K562 (cell line): ENCODE data around the gene LIMS2. TPM values are rescaled to one million over a fixed set of nuclear protein-coding genes. Genes with fewer than 3 reads are reported as not detected.

Experiments used
- ATAC-seq: fragments of 200-7000 bp; cut with Tn5 transposase; 3 replicates; pipeline ENCODE4 v1.9.1; 2020; ENCODE audit warnings: moderate library complexity
- BruUV-seq: library from RNA; stranded (reverse); fragments of 400-500 nt; replicated peaks from 2 replicates; lab custom pipeline; 2021; lab: Mats Ljungman, UMichigan
- CTCF ChIA-PET: fragments of 300-600 bp; formaldehyde crosslinking; extraction: SDS; loops from one replicate; lab custom pipeline; 2021; ENCODE audit warnings: low intra/inter-chr PET ratio; lab: Yijun Ruan, JAX
- POLR2A ChIA-PET: fragments of 300-600, 350-650 bp; sonication (Branson Sonifier 250); formaldehyde crosslinking; extraction: SDS; loops from one replicate; lab custom pipeline; 2021; ENCODE audit warnings: antibody characterized with exemption, inconsistent platforms; lab: Yijun Ruan, JAX
- DNase-seq, 4 experiments: peaks; one replicate each; pipeline versions ENCODE4 v3.0.0 to v3.0.0-alpha.2; 2011 to 2018; ENCODE audit warnings: low spot score in 3 of 4, mixed read lengths in 3 of 4; ENCODE audit errors: extremely low read depth in 1 of 4
- FAIRE-seq: peaks from 2 replicates; lab custom pipeline; 2011; peaks lifted over from hg19 to GRCh38; lab: Jason Lieb, UNC
- H2AFZ ChIP-seq: 2 replicates; pipeline ENCODE4 v1.6.0; 2011; ENCODE audit warnings: low read depth, low read length, control low read depth, inconsistent platforms
- H3K27ac ChIP-seq: fragments of 200-600 bp; 3 replicates; pipeline ENCODE4 v1.8.0; 2011; ENCODE audit warnings: low read depth, mild to moderate bottlenecking, control low read depth, inconsistent platforms, low read length, moderate library complexity, mixed read lengths; ENCODE audit errors: extremely low read depth
- H3K27me3 ChIP-seq, 2 experiments: fragments of 300-600 bp in 1 of 2; 2 replicates in 1 of 2; 3 replicates in 1 of 2; pipeline versions ENCODE4 v1.6.0 to v1.8.0; 2011; ENCODE audit warnings: inconsistent platforms in 2 of 2, low read length in 2 of 2, mild to moderate bottlenecking in 1 of 2, mixed read lengths in 1 of 2, moderate library complexity in 1 of 2; ENCODE audit not compliant: control insufficient read depth in 2 of 2, insufficient read depth in 2 of 2
- H3K36me3 ChIP-seq: fragments of 300-600 bp; 3 replicates; pipeline ENCODE4 v1.8.0; 2011; ENCODE audit warnings: mild to moderate bottlenecking, low read length, inconsistent platforms; ENCODE audit not compliant: control insufficient read depth, insufficient read depth
- H3K4me1 ChIP-seq, 2 experiments: fragments of 200-600 bp in 1 of 2; replicated peaks in 1 of 2; 2 replicates in 1 of 2; 3 replicates in 1 of 2; pipeline versions ENCODE4 v1.5.1 to v1.8.0; 2011; ENCODE audit warnings: inconsistent platforms in 2 of 2, low read length in 2 of 2, mild to moderate bottlenecking in 1 of 2, mixed read lengths in 1 of 2, moderate library complexity in 1 of 2; ENCODE audit not compliant: control insufficient read depth in 2 of 2, insufficient read depth in 2 of 2
- H3K4me2 ChIP-seq: 2 replicates; pipeline ENCODE4 v1.6.1; 2011; ENCODE audit warnings: low read length, control low read depth, inconsistent platforms, mixed read lengths; ENCODE audit not compliant: insufficient read depth
- H3K4me3 ChIP-seq: fragments of 200-600 bp; sonication (generic), shearing (Covaris generic); 2 replicates; pipeline ENCODE4 v1.5.1; 2016; ENCODE audit warnings: control low read depth, inconsistent platforms
- H3K79me2 ChIP-seq: fragments of 200-600 bp; 3 replicates; pipeline ENCODE4 v1.8.0; 2011; ENCODE audit warnings: low read length, inconsistent platforms; ENCODE audit not compliant: control insufficient read depth, insufficient read depth
- H3K9ac ChIP-seq, 2 experiments: 2 replicates each; pipeline versions ENCODE4 v1.6.0 to v1.6.1; 2011; ENCODE audit warnings: low read depth in 2 of 2, low read length in 2 of 2, control low read depth in 1 of 2, inconsistent platforms in 1 of 2, mild to moderate bottlenecking in 1 of 2, mixed read lengths in 1 of 2; ENCODE audit not compliant: insufficient read depth in 1 of 2
- H3K9me1 ChIP-seq: one replicate; pipeline ENCODE4 v1.6.0; 2011; ENCODE audit warnings: inconsistent platforms, mild to moderate bottlenecking, low read length, moderate library complexity; ENCODE audit not compliant: control insufficient read depth, insufficient read depth
- H3K9me3 ChIP-seq: replicated peaks from 2 replicates; pipeline ENCODE4 v1.5.1; 2011; ENCODE audit warnings: low read depth, low read length, inconsistent platforms; ENCODE audit not compliant: control insufficient read depth, insufficient read depth
- H4K20me1 ChIP-seq: replicated peaks from 2 replicates; pipeline ENCODE4 v1.6.1; 2011; ENCODE audit warnings: low read length, inconsistent platforms, mixed read lengths; ENCODE audit not compliant: control insufficient read depth, insufficient read depth
- CBFA2T2 ChIP-seq: fragments of 450-650 bp; conservative IDR thresholded peaks from 2 replicates; pipeline ENCODE4 v1.6.1; 2017; ENCODE audit warnings: mild to moderate bottlenecking
- CBFA2T3 ChIP-seq: fragments of 450-650 bp; IDR thresholded peaks from 2 replicates; pipeline ENCODE4 v1.6.1; 2017
- MCM2 ChIP-seq: fragments of 450-650 bp; IDR thresholded peaks from 2 replicates; pipeline ENCODE4 v1.6.1; 2017; ENCODE audit warnings: low read depth, mild to moderate bottlenecking
- RAD21 ChIP-seq, 2 experiments: fragments of 250-450 bp in 1 of 2; fragments of 450-650 bp in 1 of 2; sonication (Bioruptor Pico) in 1 of 2; formaldehyde crosslinking in 1 of 2; IDR thresholded peaks in 1 of 2; conservative IDR thresholded peaks in 1 of 2; 2 replicates each; pipeline versions ENCODE4 v1.4.0 to v1.8.0; 2020 to 2022; ENCODE audit warnings: mild to moderate bottlenecking in 2 of 2, moderate library complexity in 1 of 2
- WGBS: fragments of 100-300 bp; shearing (Covaris generic); methylation state at CpG from one replicate; pipeline ENCODE4 v1.1.6; 2016; ENCODE audit warnings: low coverage, mixed read lengths; ENCODE audit not compliant: insufficient coverage; ENCODE audit errors: missing lambda C conversion rate; 5-methylcytosine and 5-hydroxymethylcytosine counted together
- in situ Hi-C: fragments of 300-500 bp; cut with MboI; formaldehyde crosslinking; loops from 4 replicates; pipeline ENCODE4 v1.15.0; 2018; ENCODE audit warnings: inconsistent platforms, mixed read lengths
- intact Hi-C: fragments of 100-400 bp; cut with micrococcal nuclease; formaldehyde crosslinking; loops from 2 replicates; pipeline ENCODE4 v1.14.2; 2022
- polyA plus RNA-seq, 8 experiments: library from polyadenylated mRNA; depleted of rRNA in 4 of 8; stranded (reverse) in 5 of 8; unstranded in 3 of 8; fragments of >200 nt; fragmentation: Nextera tagmentation in 2 of 8; fragmentation: Illumina TruSeq in 1 of 8; extraction: Ambion mirVana in 2 of 8; extraction: Trizol in 1 of 8; gene quantifications; 2 replicates each; pipeline versions ENCODE4 v1.2.1 to v1.2.3, GENCODE V29; 2011 to 2014; ENCODE audit warnings: inconsistent platforms in 1 of 8, missing spikeins in 1 of 8
- total RNA-seq, 7 experiments: library from RNA; depleted of rRNA in 6 of 7; stranded (reverse); fragments of >200 nt in 6 of 7; fragmentation: Illumina TruSeq in 2 of 7; extraction: Trizol in 2 of 7; gene quantifications; 2 replicates each; pipeline versions ENCODE4 v1.2.1 to v1.2.3, GENCODE V29; 2011 to 2021; ENCODE audit warnings: low replicate concordance in 1 of 7
- TF ChIP-seq, protein P1 (sequence below): sonication (generic); formaldehyde crosslinking; IDR thresholded peaks from 2 replicates; pipeline ENCODE4 v1.8.0; 2023; ENCODE audit warnings: missing genetic modification reagents, mild to moderate bottlenecking, borderline replicate concordance
- TF ChIP-seq, protein P2 (sequence below), 3 experiments: IDR thresholded peaks in 2 of 3; conservative IDR thresholded peaks in 1 of 3; 2 replicates each; pipeline ENCODE4 v1.5.1; 2011 to 2012; ENCODE audit warnings: low read length in 3 of 3, mild to moderate bottlenecking in 3 of 3, control low read depth in 2 of 3, improper control_type of control experiment in 1 of 3, inconsistent platforms in 1 of 3, low read depth in 1 of 3, mixed read lengths in 1 of 3, moderate library complexity in 1 of 3; ENCODE audit not compliant: insufficient read depth in 2 of 3

Gene LIMS2
- total and polyA plus RNA-seq, 9 of the 15 experiments (the other 6 are each of a cell fraction or from before 2014, with no cell fraction given), result 0.04 to 0.22 TPM; not detected in 7

DNA sequence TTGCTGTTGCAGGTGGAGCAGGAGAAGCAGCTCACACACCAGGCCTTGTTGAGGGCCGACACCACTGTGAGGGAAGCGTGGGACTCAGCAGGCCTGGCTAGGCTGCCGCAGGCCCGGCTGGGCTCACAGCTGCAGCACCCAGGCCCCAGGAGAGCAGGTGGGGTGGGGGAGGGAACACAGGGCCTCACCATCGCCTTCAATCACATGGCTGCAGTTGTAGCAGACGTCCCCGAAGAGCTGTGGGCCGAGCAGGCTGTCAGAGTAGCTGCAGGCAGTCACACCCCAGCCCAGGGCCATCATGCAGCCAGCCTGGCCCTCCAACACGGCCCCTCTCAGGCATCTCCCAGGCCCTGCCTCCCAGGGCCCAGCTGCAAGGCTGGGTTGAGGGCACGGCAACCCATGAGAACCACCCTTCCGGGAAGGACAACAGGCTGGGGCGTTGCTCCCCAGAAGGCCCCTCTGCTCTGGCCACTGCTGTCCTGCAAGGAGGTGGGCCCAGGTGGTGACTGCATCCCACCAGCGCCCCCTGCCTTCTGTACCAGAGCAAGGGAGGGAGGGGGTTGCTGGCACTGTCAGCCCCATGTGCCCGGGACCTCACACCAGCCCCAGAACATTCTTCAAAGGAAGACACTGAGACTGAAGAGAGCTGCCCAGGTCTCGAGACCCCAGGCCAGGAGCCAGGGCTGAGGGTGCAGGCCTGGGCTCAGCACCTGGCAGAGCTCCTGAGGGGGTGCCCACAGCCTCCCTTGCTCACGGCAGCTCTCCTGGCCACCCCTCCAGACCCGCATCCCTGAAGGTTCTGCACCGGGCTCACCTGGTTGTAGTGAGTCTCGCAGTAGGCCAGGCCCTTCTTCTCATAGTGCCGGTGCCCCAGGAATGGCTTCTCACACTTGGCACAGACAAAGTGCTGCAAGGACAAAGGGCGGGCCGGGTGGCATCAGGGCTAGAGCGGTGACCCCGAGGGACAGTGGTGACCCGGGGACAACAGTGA is 35.0 kb downstream of the LIMS2 start:
- H3K79me2 ChIP-seq, result no peaks in the 10 kb centered on the region
- H3K27ac ChIP-seq, result no peak overlapping the region
- intact Hi-C loops, result no loop called here
- DNase-seq, result peak in 2 of 4 experiments; percentile 34 to 45
- no TSS peak for BruUV-seq
- H3K4me2 ChIP-seq, result no peak overlapping the region
- H3K4me1 ChIP-seq, result peaks cover 14 to 68% of the 10 kb centered on the region in 2 experiments
- 37% methylated on average over 19 of the region's 25 CpGs for WGBS
- in situ Hi-C loops, result no loop called here
- ChIA-PET CTCF (no interaction called here), POLR2A (interaction anchor here (0.6 kb wide), 2 partner anchors 15 to 265 kb away, joined by 3 read pairs; no protein-coding TSS in a partner anchor)
- peaks cover 13 to 24% of the 10 kb centered on the region in 2 experiments; a peak in 4 of 5 replicates for H3K27me3 ChIP-seq
- no peaks in the 10 kb centered on the region for H3K9me1 ChIP-seq
- no peak overlapping the region for H3K4me3 ChIP-seq
- H3K9ac ChIP-seq, result peak overlapping the region in 1 of 2 experiments; percentile 45; a peak in 1 of 4 replicates
- H3K36me3 ChIP-seq, result no peaks in the 10 kb centered on the region
- H3K9me3 ChIP-seq, result no peaks in the 10 kb centered on the region
- H2AFZ ChIP-seq, result no peak overlapping the region
- FAIRE-seq, result no peak
- no peaks in the 10 kb centered on the region; the same call in 1 of the 2 replicates for H4K20me1 ChIP-seq
- 0 out of 3 replicates have a peak, but pooled peaks have one; percentile 2 for ATAC-seq
- TF ChIP-seq MCM2 (no peak), CBFA2T3 (peak; percentile 32; the same call in 1 of the 2 replicates), RAD21 (CRISPR knock-in tag; conservative IDR thresholded peaks at IDR 0.05 in 1 of 2, IDR thresholded peaks at IDR 0.05 in 1 of 2) (0 out of 4 replicates have a peak, but pooled peaks of 1 of the 2 experiments have one; percentile 13), CBFA2T2 (0 out of 2 replicates have a peak, but pooled peaks have one; percentile 20)
- TF ChIP-seq, protein P1, sequence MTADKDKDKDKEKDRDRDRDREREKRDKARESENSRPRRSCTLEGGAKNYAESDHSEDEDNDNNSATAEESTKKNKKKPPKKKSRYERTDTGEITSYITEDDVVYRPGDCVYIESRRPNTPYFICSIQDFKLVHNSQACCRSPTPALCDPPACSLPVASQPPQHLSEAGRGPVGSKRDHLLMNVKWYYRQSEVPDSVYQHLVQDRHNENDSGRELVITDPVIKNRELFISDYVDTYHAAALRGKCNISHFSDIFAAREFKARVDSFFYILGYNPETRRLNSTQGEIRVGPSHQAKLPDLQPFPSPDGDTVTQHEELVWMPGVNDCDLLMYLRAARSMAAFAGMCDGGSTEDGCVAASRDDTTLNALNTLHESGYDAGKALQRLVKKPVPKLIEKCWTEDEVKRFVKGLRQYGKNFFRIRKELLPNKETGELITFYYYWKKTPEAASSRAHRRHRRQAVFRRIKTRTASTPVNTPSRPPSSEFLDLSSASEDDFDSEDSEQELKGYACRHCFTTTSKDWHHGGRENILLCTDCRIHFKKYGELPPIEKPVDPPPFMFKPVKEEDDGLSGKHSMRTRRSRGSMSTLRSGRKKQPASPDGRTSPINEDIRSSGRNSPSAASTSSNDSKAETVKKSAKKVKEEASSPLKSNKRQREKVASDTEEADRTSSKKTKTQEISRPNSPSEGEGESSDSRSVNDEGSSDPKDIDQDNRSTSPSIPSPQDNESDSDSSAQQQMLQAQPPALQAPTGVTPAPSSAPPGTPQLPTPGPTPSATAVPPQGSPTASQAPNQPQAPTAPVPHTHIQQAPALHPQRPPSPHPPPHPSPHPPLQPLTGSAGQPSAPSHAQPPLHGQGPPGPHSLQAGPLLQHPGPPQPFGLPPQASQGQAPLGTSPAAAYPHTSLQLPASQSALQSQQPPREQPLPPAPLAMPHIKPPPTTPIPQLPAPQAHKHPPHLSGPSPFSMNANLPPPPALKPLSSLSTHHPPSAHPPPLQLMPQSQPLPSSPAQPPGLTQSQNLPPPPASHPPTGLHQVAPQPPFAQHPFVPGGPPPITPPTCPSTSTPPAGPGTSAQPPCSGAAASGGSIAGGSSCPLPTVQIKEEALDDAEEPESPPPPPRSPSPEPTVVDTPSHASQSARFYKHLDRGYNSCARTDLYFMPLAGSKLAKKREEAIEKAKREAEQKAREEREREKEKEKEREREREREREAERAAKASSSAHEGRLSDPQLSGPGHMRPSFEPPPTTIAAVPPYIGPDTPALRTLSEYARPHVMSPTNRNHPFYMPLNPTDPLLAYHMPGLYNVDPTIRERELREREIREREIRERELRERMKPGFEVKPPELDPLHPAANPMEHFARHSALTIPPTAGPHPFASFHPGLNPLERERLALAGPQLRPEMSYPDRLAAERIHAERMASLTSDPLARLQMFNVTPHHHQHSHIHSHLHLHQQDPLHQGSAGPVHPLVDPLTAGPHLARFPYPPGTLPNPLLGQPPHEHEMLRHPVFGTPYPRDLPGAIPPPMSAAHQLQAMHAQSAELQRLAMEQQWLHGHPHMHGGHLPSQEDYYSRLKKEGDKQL (CRISPR knock-in tag), result no peak
- TF ChIP-seq, protein P2, sequence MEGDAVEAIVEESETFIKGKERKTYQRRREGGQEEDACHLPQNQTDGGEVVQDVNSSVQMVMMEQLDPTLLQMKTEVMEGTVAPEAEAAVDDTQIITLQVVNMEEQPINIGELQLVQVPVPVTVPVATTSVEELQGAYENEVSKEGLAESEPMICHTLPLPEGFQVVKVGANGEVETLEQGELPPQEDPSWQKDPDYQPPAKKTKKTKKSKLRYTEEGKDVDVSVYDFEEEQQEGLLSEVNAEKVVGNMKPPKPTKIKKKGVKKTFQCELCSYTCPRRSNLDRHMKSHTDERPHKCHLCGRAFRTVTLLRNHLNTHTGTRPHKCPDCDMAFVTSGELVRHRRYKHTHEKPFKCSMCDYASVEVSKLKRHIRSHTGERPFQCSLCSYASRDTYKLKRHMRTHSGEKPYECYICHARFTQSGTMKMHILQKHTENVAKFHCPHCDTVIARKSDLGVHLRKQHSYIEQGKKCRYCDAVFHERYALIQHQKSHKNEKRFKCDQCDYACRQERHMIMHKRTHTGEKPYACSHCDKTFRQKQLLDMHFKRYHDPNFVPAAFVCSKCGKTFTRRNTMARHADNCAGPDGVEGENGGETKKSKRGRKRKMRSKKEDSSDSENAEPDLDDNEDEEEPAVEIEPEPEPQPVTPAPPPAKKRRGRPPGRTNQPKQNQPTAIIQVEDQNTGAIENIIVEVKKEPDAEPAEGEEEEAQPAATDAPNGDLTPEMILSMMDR (IDR thresholded peaks at IDR 0.05 in 2 of 3, conservative IDR thresholded peaks at IDR 0.05 in 1 of 3; ENCODE audit: insufficient read depth in 2 of 3, low read depth in 1 of 3, low read length in 3 of 3), result peak in 2 of 3 experiments; percentile 10 to 35; a peak in 1 of 6 replicates
